RWPE1 (cell line): ENCODE results near the gene ADGRG1.

Experiments
- CTCF ChIA-PET: fragments of 350-600 bp; sonication (Branson Sonifier 250); formaldehyde crosslinking; extraction: SDS; loops from one replicate; lab custom pipeline; 2021; lab: Yijun Ruan, JAX
- POLR2A ChIA-PET: fragments of 400-600 bp; formaldehyde crosslinking; extraction: SDS; loops from one replicate; lab custom pipeline; 2020; ENCODE audit warnings: antibody characterized with exemption; ENCODE audit not compliant: low non-redundant PET; lab: Yijun Ruan, JAX
- DNase-seq: peaks from one replicate; pipeline ENCODE4 v3.0.0; 2012; ENCODE audit warnings: low spot score
- H3K27ac ChIP-seq: fragments of 450-650 bp; 2 replicates; pipeline ENCODE4 v1.5.1; 2017
- TF ChIP-seq, protein P1 (sequence below): fragments of 450-650 bp; conservative IDR thresholded peaks from 2 replicates; pipeline ENCODE4 v1.5.1; 2017; ENCODE audit warnings: low read depth, mild to moderate bottlenecking

Gene ADGRG1

DNA sequence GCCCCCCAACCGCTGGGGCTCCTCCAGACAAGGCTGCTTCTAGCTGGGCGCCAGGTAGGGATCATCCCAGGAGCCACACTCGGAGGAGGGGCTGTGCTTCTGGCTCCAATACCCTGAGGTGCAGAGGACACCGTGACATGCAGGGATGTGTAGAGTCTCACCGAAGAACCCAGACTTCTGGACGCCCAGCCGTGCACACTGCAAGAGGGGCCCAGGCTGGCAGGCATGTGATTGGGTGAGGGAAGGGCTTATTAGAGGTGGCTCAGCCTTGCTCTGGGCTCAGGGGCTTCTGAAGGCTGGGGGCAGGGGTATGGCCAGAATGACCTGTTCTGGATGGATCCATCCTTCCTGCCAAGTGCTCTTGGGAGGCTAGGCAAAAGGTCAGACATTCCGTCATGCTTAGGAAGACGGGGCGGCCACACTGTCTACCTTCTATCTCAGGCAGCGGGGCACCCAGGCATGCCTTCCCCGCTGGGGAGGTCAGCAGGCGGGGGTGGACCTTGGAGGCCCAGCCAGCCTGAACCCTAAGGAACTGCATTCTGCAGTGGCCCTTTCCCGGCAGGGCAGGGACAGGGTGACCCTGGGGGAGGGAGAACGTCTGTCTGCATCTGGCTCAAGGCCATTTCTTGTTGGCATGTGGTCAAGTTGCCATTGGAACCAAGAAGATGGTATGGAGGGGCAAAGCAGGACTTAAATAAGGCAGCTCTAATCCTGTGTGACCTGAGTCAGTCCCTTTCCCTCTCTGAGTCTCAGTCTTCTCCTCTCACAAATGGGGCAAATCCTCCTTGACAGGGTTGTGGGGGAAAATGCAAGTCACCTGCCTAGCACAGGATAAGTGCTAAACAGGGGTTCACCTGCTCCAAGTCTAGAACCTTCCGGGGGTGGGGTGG is 5.8 kb upstream of the ADGRG1 start:
- POLR2A ChIA-PET = interaction anchor here (1.2 kb wide), 3 partner anchors 13 to 19 kb away, joined by 3 to 4 read pairs (median 4); no protein-coding TSS in a partner anchor
- TF ChIP-seq, protein P1, sequence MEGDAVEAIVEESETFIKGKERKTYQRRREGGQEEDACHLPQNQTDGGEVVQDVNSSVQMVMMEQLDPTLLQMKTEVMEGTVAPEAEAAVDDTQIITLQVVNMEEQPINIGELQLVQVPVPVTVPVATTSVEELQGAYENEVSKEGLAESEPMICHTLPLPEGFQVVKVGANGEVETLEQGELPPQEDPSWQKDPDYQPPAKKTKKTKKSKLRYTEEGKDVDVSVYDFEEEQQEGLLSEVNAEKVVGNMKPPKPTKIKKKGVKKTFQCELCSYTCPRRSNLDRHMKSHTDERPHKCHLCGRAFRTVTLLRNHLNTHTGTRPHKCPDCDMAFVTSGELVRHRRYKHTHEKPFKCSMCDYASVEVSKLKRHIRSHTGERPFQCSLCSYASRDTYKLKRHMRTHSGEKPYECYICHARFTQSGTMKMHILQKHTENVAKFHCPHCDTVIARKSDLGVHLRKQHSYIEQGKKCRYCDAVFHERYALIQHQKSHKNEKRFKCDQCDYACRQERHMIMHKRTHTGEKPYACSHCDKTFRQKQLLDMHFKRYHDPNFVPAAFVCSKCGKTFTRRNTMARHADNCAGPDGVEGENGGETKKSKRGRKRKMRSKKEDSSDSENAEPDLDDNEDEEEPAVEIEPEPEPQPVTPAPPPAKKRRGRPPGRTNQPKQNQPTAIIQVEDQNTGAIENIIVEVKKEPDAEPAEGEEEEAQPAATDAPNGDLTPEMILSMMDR = no peak
- H3K27ac ChIP-seq = peak overlapping the region; percentile 95
- no peak for DNase-seq
- CTCF ChIA-PET = interaction anchor here (0.6 to 0.7 kb wide), 2 partner anchors 23 to 29 kb away, joined by 3 to 4 read pairs; no protein-coding TSS in a partner anchor

DNA sequence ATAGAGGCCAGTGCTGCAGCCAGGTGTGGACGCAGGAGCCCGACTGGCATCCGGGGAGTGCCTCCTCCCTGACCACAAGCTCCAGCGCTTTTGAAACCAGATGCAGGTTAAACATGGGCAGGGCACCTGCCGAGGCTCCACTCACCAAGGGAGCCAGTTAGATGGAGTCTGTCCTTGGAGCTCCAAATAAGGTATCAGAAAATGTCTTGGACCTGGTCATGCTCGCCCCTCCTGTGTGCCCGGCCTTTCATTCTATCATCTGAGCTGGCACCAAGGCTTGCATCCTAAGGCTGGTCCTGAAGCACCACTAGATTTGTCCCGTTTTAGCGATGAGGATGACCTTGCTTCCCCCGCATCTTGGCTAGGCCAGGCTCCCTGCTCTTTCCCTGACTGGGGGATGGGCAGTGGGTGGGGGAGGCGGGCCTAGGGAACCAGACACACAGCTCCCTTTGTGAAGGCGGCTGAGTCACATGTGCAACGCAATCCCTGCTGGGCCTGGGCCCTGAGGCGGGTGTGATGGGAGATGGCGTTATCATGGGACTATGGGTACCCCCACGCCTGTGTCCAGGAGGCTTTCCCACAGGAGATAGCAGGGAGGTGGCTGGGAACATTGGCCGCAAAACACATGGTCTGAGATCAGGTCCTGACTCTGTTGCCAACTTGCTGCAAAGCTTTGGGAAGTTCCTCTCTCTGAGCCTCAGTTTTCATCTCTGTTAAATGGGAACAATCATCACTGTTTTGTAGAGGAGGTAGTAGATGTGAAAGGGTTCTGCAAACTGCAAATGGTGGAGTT is 5.0 kb upstream of the ADGRG1 start:
- ChIA-PET POLR2A (interaction anchor here (1.2 kb wide), 1 partner anchor 19 kb away, joined by 4 read pairs; no protein-coding TSS in a partner anchor), CTCF (interaction anchor here (0.6 to 1.3 kb wide), 4 partner anchors 24 to 33 kb away, joined by 3 to 4 read pairs (median 4); no protein-coding TSS in a partner anchor)
- peak; percentile 76 for DNase-seq
- TF ChIP-seq, protein P1 = no peak
- peak overlapping the region; percentile 95 for H3K27ac ChIP-seq

DNA sequence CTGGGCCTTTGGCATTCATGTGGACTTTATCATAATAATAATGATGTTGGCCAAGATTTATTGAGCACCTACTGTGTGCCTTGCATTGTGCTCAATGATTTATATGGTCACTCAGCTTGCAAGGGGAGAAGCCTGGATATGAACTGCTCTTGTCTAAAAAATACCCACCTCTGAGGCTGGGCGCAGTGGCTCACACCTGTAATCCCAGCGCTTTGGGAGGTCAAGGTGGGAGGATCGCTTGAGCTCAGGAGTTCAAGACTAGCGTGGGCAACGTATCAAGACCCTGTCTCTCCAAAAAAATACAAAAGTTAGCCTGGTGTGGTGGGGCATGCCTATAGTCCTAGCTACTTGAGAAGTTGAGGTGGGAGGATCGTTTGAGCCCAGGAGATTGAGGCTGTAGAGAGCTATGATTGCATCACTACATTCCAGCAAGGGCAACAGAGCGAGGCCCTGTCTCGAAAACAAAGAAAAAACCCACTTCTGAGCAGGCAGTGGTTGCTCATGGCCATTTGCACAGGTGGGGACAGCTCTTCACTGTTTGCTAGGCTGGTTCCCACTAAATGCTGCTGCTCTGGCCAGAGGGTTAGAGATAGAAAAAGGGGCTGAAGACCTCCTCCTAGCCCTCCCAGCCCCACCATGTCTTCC is 4.3 kb upstream of the ADGRG1 start:
- H3K27ac ChIP-seq = peak overlapping the region; percentile 95
- ChIA-PET POLR2A (interaction anchor here (1.2 kb wide), 1 partner anchor 18 kb away, joined by 4 read pairs; no protein-coding TSS in a partner anchor), CTCF (interaction anchor here (1.0 to 1.3 kb wide), 2 partner anchors 25 to 33 kb away, joined by 3 to 4 read pairs; no protein-coding TSS in a partner anchor)
- TF ChIP-seq, protein P1 = no peak
- no peak for DNase-seq

DNA sequence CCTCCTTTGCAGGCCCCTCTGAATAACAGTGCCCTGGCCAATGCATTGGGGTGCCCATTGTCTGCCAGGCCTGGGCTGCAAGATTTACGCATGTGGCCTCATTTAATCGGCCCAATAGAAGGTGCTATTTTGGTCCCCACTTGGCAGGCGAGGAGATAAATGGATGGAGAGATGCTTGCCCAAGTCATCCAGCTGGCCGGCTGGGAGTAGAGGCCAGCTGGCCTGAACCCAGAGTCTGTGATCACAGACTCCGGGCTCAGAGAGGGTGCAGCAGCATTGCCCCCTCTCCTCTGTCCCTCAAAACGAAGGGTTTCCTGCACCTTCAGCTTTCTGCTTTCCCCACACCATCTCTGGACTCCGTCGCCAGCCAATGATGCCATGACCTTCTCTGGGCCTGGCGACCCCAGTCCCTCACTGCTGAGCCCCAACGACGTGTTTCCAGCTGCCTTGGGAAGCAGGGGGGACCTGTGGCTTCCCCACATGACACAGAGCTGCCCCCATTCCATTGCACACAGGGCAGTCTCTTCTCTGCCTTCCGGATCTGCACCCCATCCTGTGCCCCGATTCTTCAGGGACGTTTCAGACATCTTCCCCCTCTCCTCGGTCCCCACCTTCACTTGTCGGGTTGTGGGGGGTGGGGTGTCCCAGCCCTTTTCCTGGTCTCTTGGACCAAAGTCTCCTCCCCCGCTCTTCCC is 3.5 kb upstream of the ADGRG1 start:
- TF ChIP-seq, protein P1 = no peak
- ChIA-PET POLR2A (no interaction called here), CTCF (interaction anchor here (1.3 kb wide), 1 partner anchor 34 kb away, joined by 4 read pairs; no protein-coding TSS in a partner anchor)
- no peak for DNase-seq
- H3K27ac ChIP-seq = peak overlapping the region; percentile 95

DNA sequence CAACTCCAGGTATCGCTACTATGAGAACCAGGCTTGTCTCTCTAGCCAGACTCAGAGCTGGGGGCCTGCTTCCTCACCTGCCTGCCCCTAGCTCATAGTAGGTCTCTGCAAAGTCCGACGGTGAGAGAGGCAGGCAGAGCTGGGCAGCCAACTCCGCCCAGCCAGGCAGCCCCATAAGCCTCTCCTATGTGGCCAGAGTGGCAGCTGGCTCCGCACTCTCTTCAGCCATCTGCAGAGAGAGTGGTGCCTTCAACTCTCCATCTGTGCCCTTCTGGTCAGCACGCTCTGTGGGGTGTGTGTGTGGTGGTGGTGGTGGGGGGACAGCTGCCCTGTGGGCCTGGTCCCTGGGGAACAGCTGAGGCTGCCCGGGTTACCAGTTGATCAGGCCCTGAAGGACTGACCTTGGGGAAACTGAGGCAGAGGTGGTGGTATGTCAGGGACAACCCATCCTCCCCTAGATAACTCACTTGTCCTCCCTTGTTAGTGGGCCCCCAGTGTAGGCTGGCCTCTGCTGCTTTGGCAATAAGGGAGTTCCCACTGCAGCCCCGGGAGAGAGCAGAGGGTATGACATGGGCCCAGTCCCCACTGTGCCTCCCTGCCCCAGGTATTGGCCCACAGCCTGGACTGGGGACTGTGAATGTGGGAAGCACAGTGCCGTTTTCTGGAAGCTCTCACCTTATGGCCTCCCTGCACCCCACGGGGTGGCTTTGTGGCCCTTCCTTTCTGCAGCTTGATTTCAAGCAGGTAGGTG is 1.8 kb upstream of the ADGRG1 start:
- POLR2A ChIA-PET = no interaction called here
- DNase-seq = no peak
- TF ChIP-seq, protein P1 = no peak
- CTCF ChIA-PET = interaction anchor here (0.6 to 1.5 kb wide), 6 partner anchors 15 to 108 kb away, joined by 3 to 6 read pairs (median 3); no protein-coding TSS in a partner anchor
- peak overlapping the region; percentile 69 for H3K27ac ChIP-seq
